NCI-H1048 (cell line): Measurements from ENCODE around the gene PITPNC1.

Experiments
- DNase-seq: peaks from one replicate; lab custom pipeline; 2025; lab: John Stamatoyannopoulos, UW

Gene PITPNC1

GRCh38 chr17:67554634-67555033, 177.6 kb downstream of the PITPNC1 start:
- no peak for DNase-seq

- DNase-seq = no peak
These were observed 178.8 kb downstream of the PITPNC1 start for GRCh38 chr17:67555855-67556254.

GRCh38 chr17:67557052-67557845, 180.2 kb downstream of the PITPNC1 start:
- no peak for DNase-seq

GRCh38 chr17:67557921-67558320, 180.8 kb downstream of the PITPNC1 start:
- no peak for DNase-seq

GRCh38 chr17:67558740-67559380, 181.8 kb downstream of the PITPNC1 start:
- DNase-seq = no peak

GRCh38 chr17:67559381-67559966, 182.4 kb downstream of the PITPNC1 start:
- DNase-seq = no peak

- no peak for DNase-seq
These were observed 184.9 kb downstream of the PITPNC1 start for GRCh38 chr17:67562005-67562404.

GRCh38 chr17:67563692-67564228, 186.7 kb downstream of the PITPNC1 start:
- no peak for DNase-seq

GRCh38 chr17:67565068-67565467, 188.0 kb downstream of the PITPNC1 start:
- DNase-seq = no peak

- no peak for DNase-seq
These were observed 189.6 kb downstream of the PITPNC1 start for GRCh38 chr17:67566656-67567055.

GRCh38 chr17:67569015-67569451, 192.0 kb downstream of the PITPNC1 start:
- DNase-seq = no peak

GRCh38 chr17:67569873-67570272, 192.8 kb downstream of the PITPNC1 start:
- DNase-seq = no peak

- no peak for DNase-seq
These were observed 193.7 kb downstream of the PITPNC1 start for GRCh38 chr17:67570797-67571196.

- no peak for DNase-seq
These were observed 194.4 kb downstream of the PITPNC1 start for GRCh38 chr17:67571478-67571877.

GRCh38 chr17:67573987-67574657, 197.0 kb downstream of the PITPNC1 start:
- no peak for DNase-seq

- no peak for DNase-seq
These were observed 197.7 kb downstream of the PITPNC1 start for GRCh38 chr17:67574658-67575293.

GRCh38 chr17:67575325-67575724, 198.2 kb downstream of the PITPNC1 start:
- no peak for DNase-seq

- DNase-seq = no peak
These were observed 199.5 kb downstream of the PITPNC1 start for GRCh38 chr17:67576471-67577115.

- DNase-seq = no peak
These were observed 200.5 kb downstream of the PITPNC1 start for GRCh38 chr17:67577429-67578141.

GRCh38 chr17:67578142-67578457, 201.0 kb downstream of the PITPNC1 start:
- DNase-seq = no peak
